Astrocyte (in vitro differentiated cells and primary cell): ENCODE measurements around the gene C9orf50. TPM values are rescaled to one million over a fixed set of nuclear protein-coding genes. Genes with fewer than 3 reads are reported as not detected.
"Not testable (repeated sequence)": the region's sequence is repeated elsewhere in the genome, so short reads cannot be mapped to it uniquely, and the experiment has no call there.

ENCODE experiments used
- DNase-seq: peaks from one replicate; pipeline ENCODE4 v3.0.0-alpha.2; 2010; ENCODE audit warnings: low read depth
- FAIRE-seq: peaks from 2 replicates; lab custom pipeline; 2011; peaks lifted over from hg19 to GRCh38; lab: Jason Lieb, UNC
- H2AFZ ChIP-seq: 2 replicates; pipeline ENCODE4 v1.6.0; 2012; ENCODE audit warnings: low read depth, low read length, inconsistent platforms
- H3K27ac ChIP-seq: 2 replicates; pipeline ENCODE4 v1.5.1; 2011; ENCODE audit warnings: low read depth, low read length, inconsistent platforms
- H3K27me3 ChIP-seq: 2 replicates; pipeline ENCODE4 v1.6.0; 2011; ENCODE audit warnings: low read length, inconsistent platforms; ENCODE audit not compliant: insufficient read depth
- H3K36me3 ChIP-seq: 2 replicates; pipeline ENCODE4 v1.5.1; 2011; ENCODE audit warnings: low read length, inconsistent platforms; ENCODE audit not compliant: insufficient read depth
- H3K4me1 ChIP-seq: 2 replicates; pipeline ENCODE4 v1.5.1; 2011; ENCODE audit warnings: low read length, inconsistent platforms; ENCODE audit not compliant: insufficient read depth
- H3K4me2 ChIP-seq: 2 replicates; pipeline ENCODE4 v1.6.0; 2012; ENCODE audit warnings: low read length, inconsistent platforms
- H3K4me3 ChIP-seq: 2 replicates; pipeline ENCODE4 v1.5.1; 2011; ENCODE audit warnings: low read depth, mild to moderate bottlenecking, low read length, inconsistent platforms; ENCODE audit not compliant: insufficient read depth
- H3K79me2 ChIP-seq: 2 replicates; pipeline ENCODE4 v1.6.0; 2012; ENCODE audit warnings: mild to moderate bottlenecking, low read length, inconsistent platforms; ENCODE audit not compliant: insufficient read depth
- H3K9ac ChIP-seq: 2 replicates; pipeline ENCODE4 v1.6.0; 2012; ENCODE audit warnings: mild to moderate bottlenecking, low read length, inconsistent platforms
- H3K9me3 ChIP-seq: 2 replicates; pipeline ENCODE4 v1.5.1; 2012; ENCODE audit warnings: low read depth, mild to moderate bottlenecking, low read length, inconsistent platforms; ENCODE audit not compliant: insufficient read depth
- H4K20me1 ChIP-seq: 2 replicates; pipeline ENCODE4 v1.6.0; 2012; ENCODE audit warnings: low read length, inconsistent platforms; ENCODE audit not compliant: insufficient read depth
- H3K27ac Mint-ChIP-seq: one replicate; pipeline ENCODE4 v1.8.0; 2021; ENCODE audit warnings: mild to moderate bottlenecking, mixed read lengths; ENCODE audit not compliant: unreplicated experiment
- H3K27me3 Mint-ChIP-seq: one replicate; pipeline ENCODE4 v1.8.0; 2021; ENCODE audit warnings: low read depth, mixed read lengths; ENCODE audit not compliant: unreplicated experiment
- H3K36me3 Mint-ChIP-seq: one replicate; pipeline ENCODE4 v1.8.0; 2021; ENCODE audit warnings: low read depth, mixed read lengths; ENCODE audit not compliant: unreplicated experiment
- H3K4me1 Mint-ChIP-seq: one replicate; pipeline ENCODE4 v1.8.0; 2021; ENCODE audit warnings: low read depth, mixed read lengths; ENCODE audit not compliant: unreplicated experiment
- H3K4me3 Mint-ChIP-seq: one replicate; pipeline ENCODE4 v1.8.0; 2021; ENCODE audit warnings: mild to moderate bottlenecking, moderate library complexity, mixed read lengths; ENCODE audit not compliant: unreplicated experiment
- H3K9me3 Mint-ChIP-seq: one replicate; pipeline ENCODE4 v1.8.0; 2021; ENCODE audit warnings: mild to moderate bottlenecking, mixed read lengths; ENCODE audit not compliant: unreplicated experiment
- CTCF ChIP-seq: IDR thresholded peaks from 2 replicates; pipeline ENCODE4 v1.5.1; 2011; ENCODE audit warnings: low read depth, mild to moderate bottlenecking, inconsistent platforms, low read length, moderate library complexity; ENCODE audit not compliant: insufficient read depth
- EZH2 ChIP-seq: IDR thresholded peaks from 2 replicates; pipeline ENCODE4 v1.6.1; 2012; ENCODE audit warnings: mild to moderate bottlenecking, low read length, inconsistent platforms; ENCODE audit not compliant: insufficient read depth
- total RNA-seq: library from RNA; stranded (reverse); gene quantifications from 2 replicates; pipeline ENCODE4 v1.2.1, GENCODE V29; 2021

C9orf50 gene
- total RNA-seq, 1 donor from 2014 or later = 0.41 TPM

GRCh38 chr9:129637102-129637501, 16.2 kb upstream of the C9orf50 start:
- Histone ChIP-seq H3K27ac (no peak overlapping the region), H3K9me3 (no peaks in the 10 kb centered on the region), H4K20me1 (peaks cover 88% of the 10 kb centered on the region), H3K9ac (no peak overlapping the region), H2AFZ (no peak overlapping the region), H3K4me3 (no peak overlapping the region), H3K79me2 (peaks cover 90% of the 10 kb centered on the region), H3K4me2 (no peak overlapping the region), H3K27me3 (no peaks in the 10 kb centered on the region), H3K4me1 (peaks cover 26% of the 10 kb centered on the region), H3K36me3 (peaks cover 28% of the 10 kb centered on the region)
- Mint-ChIP-seq H3K4me3 (no peak overlapping the region), H3K36me3 (peaks cover 16% of the 10 kb centered on the region), H3K9me3 (no peaks in the 10 kb centered on the region), H3K4me1 (peaks cover 17% of the 10 kb centered on the region), H3K27ac (no peak overlapping the region), H3K27me3 (no peaks in the 10 kb centered on the region)
- no peak for DNase-seq
- TF ChIP-seq EZH2 (no peak), CTCF (no peak)
- no peak for FAIRE-seq

- not testable (repeated sequence) for FAIRE-seq
These were observed 15.4 kb upstream of the C9orf50 start for GRCh38 chr9:129636343-129636742.

GRCh38 chr9:129635099-129636065, 14.5 kb upstream of the C9orf50 start:
- Mint-ChIP-seq H3K4me1 (peaks cover 26% of the 10 kb centered on the region), H3K4me3 (no peak overlapping the region), H3K27me3 (no peaks in the 10 kb centered on the region), H3K9me3 (no peaks in the 10 kb centered on the region), H3K27ac (no peak overlapping the region), H3K36me3 (peaks cover 18% of the 10 kb centered on the region)
- no peak overlapping the region for H3K4me2 ChIP-seq
- H3K36me3 ChIP-seq = peaks cover 28% of the 10 kb centered on the region
- TF ChIP-seq EZH2 (no peak), CTCF (no peak)
- no peak for DNase-seq
- FAIRE-seq = no peak
- H3K27me3 ChIP-seq = no peaks in the 10 kb centered on the region
- no peak overlapping the region for H3K9ac ChIP-seq
- H2AFZ ChIP-seq = no peak overlapping the region
- H4K20me1 ChIP-seq = peaks cover 91% of the 10 kb centered on the region
- H3K4me1 ChIP-seq = peaks cover 34% of the 10 kb centered on the region
- no peaks in the 10 kb centered on the region for H3K9me3 ChIP-seq
- peaks cover 92% of the 10 kb centered on the region for H3K79me2 ChIP-seq
- no peak overlapping the region for H3K27ac ChIP-seq
- no peak overlapping the region for H3K4me3 ChIP-seq

More at GRCh38 chr9:129636343-129636742, 15.4 kb upstream of the C9orf50 start:
- peaks cover 34% of the 10 kb centered on the region for H3K4me1 ChIP-seq
- DNase-seq, H3K4me3 ChIP-seq, H3K9me3 ChIP-seq, H3K9me3 Mint-ChIP-seq, H3K9ac ChIP-seq, H3K27ac ChIP-seq, H2AFZ ChIP-seq, H3K27ac Mint-ChIP-seq, H3K27me3 ChIP-seq, H3K27me3 Mint-ChIP-seq, H3K4me3 Mint-ChIP-seq, H3K4me2 ChIP-seq: not testable (repeated sequence)
- Mint-ChIP-seq H3K4me1 (peaks cover 23% of the 10 kb centered on the region), H3K36me3 (peaks cover 18% of the 10 kb centered on the region)
- peaks cover 92% of the 10 kb centered on the region for H3K79me2 ChIP-seq
- H4K20me1 ChIP-seq = peaks cover 91% of the 10 kb centered on the region
- peaks cover 28% of the 10 kb centered on the region for H3K36me3 ChIP-seq
